ENCODE data around the gene ATP10B.
"Not testable (repeated sequence)": the region's sequence is repeated elsewhere in the genome, so short reads cannot be mapped to it uniquely, and the experiment has no call there.

Gene ATP10B

GRCh38 chr5:160726721-160727120 is 125.3 kb downstream of the ATP10B start:
- TF ChIP-seq JUND (IDR thresholded peaks at IDR 0.05; ENCODE audit: low read depth), result no peak
- no peak for DNase-seq (ENCODE audit: low read depth in 1 of 2, low spot score in 1 of 2)
- in situ Hi-C loops (cut with HindIII; ENCODE audit: low pct_unique_long_range_greater_than_20kb, low sequenced_read_pairs), result no loop called here

- TF ChIP-seq JUND (IDR thresholded peaks at IDR 0.05; ENCODE audit: low read depth), result no peak
- no peak for DNase-seq (ENCODE audit: low read depth in 1 of 2, low spot score in 1 of 2)
- in situ Hi-C loops (cut with HindIII; ENCODE audit: low pct_unique_long_range_greater_than_20kb, low sequenced_read_pairs), result no loop called here
These were observed 131.2 kb downstream of the ATP10B start for GRCh38 chr5:160720822-160721221.

GRCh38 chr5:160715508-160715907 is 136.5 kb downstream of the ATP10B start:
- in situ Hi-C loops (cut with HindIII; ENCODE audit: low pct_unique_long_range_greater_than_20kb, low sequenced_read_pairs); DNase-seq (ENCODE audit: low read depth in 1 of 2, low spot score in 1 of 2): not testable (repeated sequence)

GRCh38 chr5:160703547-160704189 is 148.3 kb downstream of the ATP10B start:
- in situ Hi-C loops (cut with HindIII; ENCODE audit: low pct_unique_long_range_greater_than_20kb, low sequenced_read_pairs), result no loop called here
- DNase-seq (ENCODE audit: low read depth in 1 of 2, low spot score in 1 of 2), result no peak
- no peak for TF ChIP-seq JUND (IDR thresholded peaks at IDR 0.05; ENCODE audit: low read depth)

- no peak for TF ChIP-seq JUND (IDR thresholded peaks at IDR 0.05; ENCODE audit: low read depth)
- in situ Hi-C loops (cut with HindIII; ENCODE audit: low pct_unique_long_range_greater_than_20kb, low sequenced_read_pairs), result no loop called here
- no peak for DNase-seq (ENCODE audit: low read depth in 1 of 2, low spot score in 1 of 2)
These were observed 149.1 kb downstream of the ATP10B start for GRCh38 chr5:160702934-160703333.

- no peak for TF ChIP-seq JUND (IDR thresholded peaks at IDR 0.05; ENCODE audit: low read depth)
- in situ Hi-C loops (cut with HindIII; ENCODE audit: low pct_unique_long_range_greater_than_20kb, low sequenced_read_pairs), result no loop called here
- DNase-seq (ENCODE audit: low read depth in 1 of 2, low spot score in 1 of 2), result no peak
These were observed 149.7 kb downstream of the ATP10B start for GRCh38 chr5:160702311-160702803.

GRCh38 chr5:160701403-160701802 is 150.6 kb downstream of the ATP10B start:
- TF ChIP-seq JUND (IDR thresholded peaks at IDR 0.05; ENCODE audit: low read depth), result no peak
- in situ Hi-C loops (cut with HindIII; ENCODE audit: low pct_unique_long_range_greater_than_20kb, low sequenced_read_pairs), result no loop called here
- no peak for DNase-seq (ENCODE audit: low read depth in 1 of 2, low spot score in 1 of 2)

- in situ Hi-C loops (cut with HindIII; ENCODE audit: low pct_unique_long_range_greater_than_20kb, low sequenced_read_pairs), result no loop called here
- no peak for DNase-seq (ENCODE audit: low read depth in 1 of 2, low spot score in 1 of 2)
- no peak for TF ChIP-seq JUND (IDR thresholded peaks at IDR 0.05; ENCODE audit: low read depth)
These were observed 152.7 kb downstream of the ATP10B start for GRCh38 chr5:160699301-160699700.

GRCh38 chr5:160697281-160697680 is 154.7 kb downstream of the ATP10B start:
- TF ChIP-seq JUND (IDR thresholded peaks at IDR 0.05; ENCODE audit: low read depth), result no peak
- in situ Hi-C loops (cut with HindIII; ENCODE audit: low pct_unique_long_range_greater_than_20kb, low sequenced_read_pairs), result no loop called here
- DNase-seq (ENCODE audit: low read depth in 1 of 2, low spot score in 1 of 2), result no peak

- no peak for DNase-seq (ENCODE audit: low read depth in 1 of 2, low spot score in 1 of 2)
- TF ChIP-seq JUND (IDR thresholded peaks at IDR 0.05; ENCODE audit: low read depth), result no peak
- in situ Hi-C loops (cut with HindIII; ENCODE audit: low pct_unique_long_range_greater_than_20kb, low sequenced_read_pairs), result no loop called here
These were observed 157.1 kb downstream of the ATP10B start for GRCh38 chr5:160694896-160695295.

GRCh38 chr5:160693831-160694465 is 158.1 kb downstream of the ATP10B start:
- no peak for TF ChIP-seq JUND (IDR thresholded peaks at IDR 0.05; ENCODE audit: low read depth)
- in situ Hi-C loops (cut with HindIII; ENCODE audit: low pct_unique_long_range_greater_than_20kb, low sequenced_read_pairs), result no loop called here
- DNase-seq (ENCODE audit: low read depth in 1 of 2, low spot score in 1 of 2), result no peak

- in situ Hi-C loops (cut with HindIII; ENCODE audit: low pct_unique_long_range_greater_than_20kb, low sequenced_read_pairs), result no loop called here
- no peak for DNase-seq (ENCODE audit: low read depth in 1 of 2, low spot score in 1 of 2)
- TF ChIP-seq JUND (IDR thresholded peaks at IDR 0.05; ENCODE audit: low read depth), result no peak
These were observed 159.7 kb downstream of the ATP10B start for GRCh38 chr5:160692271-160692670.

GRCh38 chr5:160685695-160686094 is 166.3 kb downstream of the ATP10B start:
- in situ Hi-C loops (cut with HindIII; ENCODE audit: low pct_unique_long_range_greater_than_20kb, low sequenced_read_pairs), result no loop called here
- no peak for TF ChIP-seq JUND (IDR thresholded peaks at IDR 0.05; ENCODE audit: low read depth)
- peak in 1 of 2 experiments; percentile 45 for DNase-seq (ENCODE audit: low read depth in 1 of 2, low spot score in 1 of 2)
